Endothelial cell (in vitro differentiated cells): ENCODE measurements around the gene ZCCHC24. TPM values are rescaled to one million over a fixed set of nuclear protein-coding genes. Genes with fewer than 3 reads are reported as not detected.

Source experiments
- DNase-seq: peaks from one replicate; pipeline ENCODE4 v3.0.0; 2021; ENCODE audit warnings: low spot score
- H3K27ac Mint-ChIP-seq: one replicate; pipeline ENCODE4 v1.8.0; 2021; ENCODE audit warnings: mixed read lengths, inconsistent platforms; ENCODE audit not compliant: unreplicated experiment
- H3K27me3 Mint-ChIP-seq: one replicate; pipeline ENCODE4 v1.8.0; 2021; ENCODE audit warnings: mild to moderate bottlenecking, moderate library complexity, mixed read lengths, inconsistent platforms; ENCODE audit not compliant: unreplicated experiment
- H3K36me3 Mint-ChIP-seq: one replicate; pipeline ENCODE4 v1.8.0; 2021; ENCODE audit warnings: mild to moderate bottlenecking, low read depth, mixed read lengths, inconsistent platforms; ENCODE audit not compliant: unreplicated experiment
- H3K4me1 Mint-ChIP-seq: one replicate; pipeline ENCODE4 v1.8.0; 2021; ENCODE audit warnings: mild to moderate bottlenecking, mixed read lengths, inconsistent platforms; ENCODE audit not compliant: unreplicated experiment
- H3K4me3 Mint-ChIP-seq: one replicate; pipeline ENCODE4 v1.8.0; 2021; ENCODE audit warnings: mild to moderate bottlenecking, mixed read lengths, inconsistent platforms; ENCODE audit not compliant: unreplicated experiment
- H3K9me3 Mint-ChIP-seq: one replicate; pipeline ENCODE4 v1.8.0; 2021; ENCODE audit warnings: mixed read lengths, inconsistent platforms; ENCODE audit not compliant: unreplicated experiment
- total RNA-seq: library from RNA; stranded (reverse); fragmentation: NEBNext Ultra II Directional; extraction: Animal tissue kit (Norgen Biotek cat#: 25700); gene quantifications from one replicate; pipeline ENCODE4 v1.2.1, GENCODE V29; 2021; ENCODE audit not compliant: unreplicated experiment
- TF ChIP-seq, protein P1 (sequence below): fragments of 200-600 bp; sonication (generic); IDR thresholded peaks from one replicate; pipeline ENCODE4 v1.5.0; 2021; ENCODE audit warnings: antibody characterized with exemption; ENCODE audit not compliant: unreplicated experiment

ZCCHC24 gene
- total RNA-seq, 1 donor from 2014 or later = 60.0 TPM

DNA sequence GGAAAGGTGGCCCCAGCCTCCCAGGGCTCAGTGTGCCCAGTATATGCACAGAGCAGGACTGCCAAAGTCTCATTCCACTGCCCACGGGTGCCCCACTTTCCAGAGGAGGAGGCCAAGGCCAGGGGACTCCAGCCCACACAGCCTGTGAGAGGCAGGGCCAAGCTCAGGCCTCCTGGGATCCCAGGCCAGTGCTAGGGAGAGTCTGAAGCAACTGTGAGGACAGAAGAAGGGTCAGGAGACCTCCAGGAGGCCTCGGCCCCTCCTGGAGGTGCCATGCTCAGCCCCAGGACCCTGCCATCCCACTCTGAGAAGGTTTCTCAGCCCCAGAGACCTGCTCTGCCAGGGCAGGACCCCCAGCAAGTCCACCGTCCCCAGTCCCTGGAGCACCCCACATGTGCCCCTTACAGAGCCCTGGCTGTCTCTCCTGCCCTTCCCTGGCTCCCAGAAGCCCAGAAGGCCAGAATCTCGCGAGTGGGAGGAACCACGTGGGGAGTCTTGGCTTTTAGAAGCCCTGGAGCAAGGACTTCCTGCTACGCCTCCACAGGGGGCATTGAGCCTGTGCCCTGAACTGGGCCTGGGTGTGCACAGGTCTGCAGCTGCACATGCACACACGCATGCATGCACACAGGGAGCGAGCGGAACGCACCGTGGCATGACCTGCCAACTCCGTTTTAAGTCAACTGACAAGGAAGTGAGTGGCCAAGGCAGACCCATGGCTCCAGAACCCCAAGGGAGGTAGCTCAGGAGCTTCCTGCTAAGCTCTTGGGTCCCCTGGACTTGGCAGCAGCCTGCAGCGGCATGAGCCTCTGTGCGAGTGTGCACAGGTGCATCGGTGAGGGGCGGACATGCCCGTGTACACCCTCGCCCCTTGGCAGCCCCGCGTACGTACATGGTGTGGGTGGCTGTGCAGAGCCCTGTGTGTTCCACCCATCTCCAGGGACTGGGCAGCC, 33.6 kb downstream of the ZCCHC24 start:
- H3K27me3 Mint-ChIP-seq = peaks cover 17% of the 10 kb centered on the region
- H3K27ac Mint-ChIP-seq = no peak overlapping the region
- TF ChIP-seq, protein P1, sequence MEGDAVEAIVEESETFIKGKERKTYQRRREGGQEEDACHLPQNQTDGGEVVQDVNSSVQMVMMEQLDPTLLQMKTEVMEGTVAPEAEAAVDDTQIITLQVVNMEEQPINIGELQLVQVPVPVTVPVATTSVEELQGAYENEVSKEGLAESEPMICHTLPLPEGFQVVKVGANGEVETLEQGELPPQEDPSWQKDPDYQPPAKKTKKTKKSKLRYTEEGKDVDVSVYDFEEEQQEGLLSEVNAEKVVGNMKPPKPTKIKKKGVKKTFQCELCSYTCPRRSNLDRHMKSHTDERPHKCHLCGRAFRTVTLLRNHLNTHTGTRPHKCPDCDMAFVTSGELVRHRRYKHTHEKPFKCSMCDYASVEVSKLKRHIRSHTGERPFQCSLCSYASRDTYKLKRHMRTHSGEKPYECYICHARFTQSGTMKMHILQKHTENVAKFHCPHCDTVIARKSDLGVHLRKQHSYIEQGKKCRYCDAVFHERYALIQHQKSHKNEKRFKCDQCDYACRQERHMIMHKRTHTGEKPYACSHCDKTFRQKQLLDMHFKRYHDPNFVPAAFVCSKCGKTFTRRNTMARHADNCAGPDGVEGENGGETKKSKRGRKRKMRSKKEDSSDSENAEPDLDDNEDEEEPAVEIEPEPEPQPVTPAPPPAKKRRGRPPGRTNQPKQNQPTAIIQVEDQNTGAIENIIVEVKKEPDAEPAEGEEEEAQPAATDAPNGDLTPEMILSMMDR = no peak
- peaks cover 41% of the 10 kb centered on the region for H3K4me1 Mint-ChIP-seq
- DNase-seq = no peak
- H3K36me3 Mint-ChIP-seq = peaks cover 29% of the 10 kb centered on the region
- H3K9me3 Mint-ChIP-seq = no peaks in the 10 kb centered on the region
- no peak overlapping the region for H3K4me3 Mint-ChIP-seq

DNA sequence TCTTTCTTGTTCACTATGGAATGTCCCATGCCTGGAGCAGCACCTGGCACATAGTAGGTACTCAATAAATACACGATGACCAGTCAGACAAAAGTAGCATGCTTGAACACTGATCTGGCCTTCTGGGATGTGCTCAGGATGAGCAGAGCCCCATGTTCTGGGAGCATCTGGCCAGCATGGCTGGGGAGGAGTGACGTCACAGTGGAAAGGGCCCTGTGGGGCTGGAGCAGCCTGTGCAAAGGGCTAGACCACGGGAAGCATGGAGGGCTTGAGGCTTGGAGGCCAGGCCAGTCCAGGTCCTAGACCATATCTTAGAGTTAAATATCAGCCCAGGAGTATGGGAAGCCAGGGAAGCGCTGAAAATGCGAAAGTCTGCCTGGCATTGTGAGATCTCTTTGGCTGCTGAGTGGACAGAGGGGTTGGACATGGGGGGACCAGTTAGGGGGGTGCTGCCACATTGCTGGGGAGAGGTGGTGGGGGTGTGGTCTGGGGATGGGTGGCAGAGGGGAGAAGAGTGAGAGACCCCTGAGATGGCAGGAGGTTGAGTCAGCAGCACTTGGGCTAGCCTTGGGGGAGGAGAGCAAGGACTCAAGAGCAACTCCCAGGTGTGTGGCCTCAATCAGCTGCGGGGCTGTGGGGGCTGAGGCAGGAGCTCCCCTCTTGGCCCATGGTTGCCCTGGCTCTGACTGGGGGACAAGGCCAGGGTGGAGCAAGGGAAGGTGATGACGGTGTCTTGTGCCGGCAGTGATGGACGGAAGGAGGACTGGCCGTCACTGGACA, 34.9 kb downstream of the ZCCHC24 start:
- Mint-ChIP-seq H3K9me3 (no peaks in the 10 kb centered on the region), H3K4me1 (peaks cover 52% of the 10 kb centered on the region), H3K27me3 (peaks cover 19% of the 10 kb centered on the region), H3K4me3 (peak overlapping the region; percentile 28), H3K36me3 (peaks cover 25% of the 10 kb centered on the region), H3K27ac (peak overlapping the region; percentile 18)
- TF ChIP-seq, protein P1 = no peak
- no peak for DNase-seq

DNA sequence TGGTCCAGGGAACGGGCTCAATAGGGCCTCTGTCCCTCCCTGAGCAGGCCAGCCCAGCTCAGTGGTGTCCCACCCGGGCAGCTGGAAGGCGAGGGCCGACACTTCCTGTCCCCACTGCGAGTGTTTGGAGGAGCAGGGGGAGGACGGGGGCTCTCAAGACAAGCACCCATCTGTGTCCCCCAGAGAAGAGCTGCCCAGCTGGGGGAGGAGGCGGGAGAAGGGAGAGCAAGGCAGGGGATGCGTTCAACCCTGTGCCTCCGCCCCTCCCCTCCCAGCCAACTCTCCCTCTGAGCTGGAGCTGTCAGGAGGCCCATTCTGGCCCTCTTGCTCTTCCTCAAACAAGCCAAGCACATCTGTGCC, 35.7 kb downstream of the ZCCHC24 start:
- no peak for DNase-seq
- H3K9me3 Mint-ChIP-seq = no peaks in the 10 kb centered on the region
- H3K4me3 Mint-ChIP-seq = no peak overlapping the region
- H3K27ac Mint-ChIP-seq = peak overlapping the region; percentile 18
- TF ChIP-seq, protein P1 = no peak
- H3K27me3 Mint-ChIP-seq = peaks cover 21% of the 10 kb centered on the region
- H3K4me1 Mint-ChIP-seq = peaks cover 60% of the 10 kb centered on the region
- H3K36me3 Mint-ChIP-seq = peaks cover 19% of the 10 kb centered on the region

DNA sequence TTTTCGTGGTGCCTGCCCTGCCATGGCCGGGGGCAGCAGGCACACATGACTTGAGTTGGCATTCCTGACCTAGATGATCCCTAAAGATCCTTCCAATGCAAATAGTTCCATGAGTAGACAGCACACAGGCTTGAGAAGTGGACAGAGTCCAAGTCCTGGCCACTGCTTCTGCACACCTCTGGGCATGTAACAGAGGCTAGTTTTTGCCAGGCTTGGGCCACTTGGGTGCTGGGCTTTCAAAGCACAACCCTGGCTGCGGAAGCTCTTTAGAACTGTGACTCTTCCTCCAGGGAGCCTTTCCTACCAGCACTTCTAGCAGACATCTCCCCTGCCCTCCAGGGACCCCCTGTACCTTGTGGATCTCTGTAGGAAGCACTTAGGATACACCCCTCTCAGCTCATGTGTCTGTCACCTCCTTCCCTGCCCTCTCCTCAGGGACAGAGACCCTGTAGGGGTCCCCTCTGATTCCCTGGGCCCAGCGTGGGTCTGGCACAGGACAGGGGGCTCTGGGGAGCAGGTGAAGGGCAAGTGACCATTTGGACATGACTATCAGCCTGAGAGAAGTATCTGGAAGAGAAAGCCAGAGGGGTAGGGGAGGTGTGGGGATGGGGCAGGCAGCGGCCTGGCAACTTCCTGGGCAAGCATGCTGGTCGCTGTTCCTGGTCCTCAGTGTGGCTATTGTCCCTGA, 36.2 kb downstream of the ZCCHC24 start:
- peaks cover 18% of the 10 kb centered on the region for H3K36me3 Mint-ChIP-seq
- H3K9me3 Mint-ChIP-seq = no peaks in the 10 kb centered on the region
- peak overlapping the region; percentile 18 for H3K27ac Mint-ChIP-seq
- H3K27me3 Mint-ChIP-seq = peaks cover 23% of the 10 kb centered on the region
- no peak for DNase-seq
- peaks cover 66% of the 10 kb centered on the region for H3K4me1 Mint-ChIP-seq
- TF ChIP-seq, protein P1 = no peak
- H3K4me3 Mint-ChIP-seq = peak overlapping the region; percentile 42
